Glutamatergic neuron (in vitro differentiated cells): Measurements from ENCODE around the gene CASP9. TPM values are rescaled to one million over a fixed set of nuclear protein-coding genes. Genes with fewer than 3 reads are reported as not detected.
A peak's percentile ranks its signal among the peaks of the same experiment; 100 is the strongest.

Experiments
- DNase-seq: peaks from one replicate; pipeline ENCODE4 v3.0.0; 2022
- H3K27ac Mint-ChIP-seq: one replicate; pipeline ENCODE4 v1.8.0; 2020; ENCODE audit warnings: mild to moderate bottlenecking, mixed read lengths, inconsistent platforms; ENCODE audit not compliant: unreplicated experiment
- H3K27me3 Mint-ChIP-seq: one replicate; pipeline ENCODE4 v1.8.0; 2020; ENCODE audit warnings: mild to moderate bottlenecking, moderate library complexity, mixed read lengths, inconsistent platforms; ENCODE audit not compliant: unreplicated experiment
- H3K36me3 Mint-ChIP-seq: one replicate; pipeline ENCODE4 v1.8.0; 2020; ENCODE audit warnings: mild to moderate bottlenecking, mixed read lengths, inconsistent platforms; ENCODE audit not compliant: unreplicated experiment
- H3K4me1 Mint-ChIP-seq: one replicate; pipeline ENCODE4 v1.8.0; 2020; ENCODE audit warnings: mild to moderate bottlenecking, low read depth, mixed read lengths, inconsistent platforms; ENCODE audit not compliant: unreplicated experiment
- H3K4me3 Mint-ChIP-seq: one replicate; pipeline ENCODE4 v1.8.0; 2020; ENCODE audit warnings: mild to moderate bottlenecking, mixed read lengths, inconsistent platforms; ENCODE audit not compliant: unreplicated experiment
- H3K9me3 Mint-ChIP-seq: one replicate; pipeline ENCODE4 v1.8.0; 2020; ENCODE audit warnings: mild to moderate bottlenecking, moderate library complexity, mixed read lengths, inconsistent platforms; ENCODE audit not compliant: unreplicated experiment
- CTCF ChIP-seq: fragments of 200-600 bp; sonication (generic); IDR thresholded peaks from one replicate; pipeline ENCODE4 v1.5.0; 2021; ENCODE audit not compliant: partially characterized antibody, unreplicated experiment
- total RNA-seq: library from RNA; stranded (reverse); fragmentation: NEBNext Ultra II Directional; extraction: Animal tissue kit (Norgen Biotek cat#: 25700); gene quantifications from one replicate; pipeline ENCODE4 v1.2.1, GENCODE V29; 2021; ENCODE audit not compliant: unreplicated experiment

Gene CASP9
- total RNA-seq, 1 donor from 2014 or later, result 12.8 TPM

- Mint-ChIP-seq H3K9me3 (peaks cover 6% of the 10 kb centered on the region), H3K36me3 (peaks cover 5% of the 10 kb centered on the region), H3K27me3 (peaks cover 2% of the 10 kb centered on the region), H3K4me3 (no peak overlapping the region), H3K27ac (no peak overlapping the region), H3K4me1 (peaks cover 4% of the 10 kb centered on the region)
- TF ChIP-seq CTCF, result no peak
- DNase-seq, result no peak
These were observed 75.0 kb downstream of the CASP9 start for GRCh38 chr1:15448877-15449462.

- peaks cover 2% of the 10 kb centered on the region for H3K27me3 Mint-ChIP-seq
- peaks cover 5% of the 10 kb centered on the region for H3K36me3 Mint-ChIP-seq
- peaks cover 6% of the 10 kb centered on the region for H3K9me3 Mint-ChIP-seq
- peak overlapping the region; percentile 80 for H3K4me3 Mint-ChIP-seq
- H3K27ac Mint-ChIP-seq, result no peak overlapping the region
- no peak for TF ChIP-seq CTCF
- peaks cover 4% of the 10 kb centered on the region for H3K4me1 Mint-ChIP-seq
- DNase-seq, result no peak
These were observed 77.8 kb downstream of the CASP9 start for GRCh38 chr1:15446212-15446611.

- no peak for DNase-seq
- no peak overlapping the region for H3K27ac Mint-ChIP-seq
- TF ChIP-seq CTCF, result no peak
- H3K4me1 Mint-ChIP-seq, result peaks cover 4% of the 10 kb centered on the region
- H3K9me3 Mint-ChIP-seq, result peaks cover 7% of the 10 kb centered on the region
- H3K36me3 Mint-ChIP-seq, result peaks cover 5% of the 10 kb centered on the region
- H3K27me3 Mint-ChIP-seq, result peaks cover 2% of the 10 kb centered on the region
- H3K4me3 Mint-ChIP-seq, result peak overlapping the region; percentile 80
These were observed 78.5 kb downstream of the CASP9 start for GRCh38 chr1:15445390-15446122.

GRCh38 chr1:15444468-15445389 lies 79.3 kb downstream of the CASP9 start:
- DNase-seq, result peak; percentile 67
- no peak for TF ChIP-seq CTCF
- no peak overlapping the region for H3K27ac Mint-ChIP-seq
- peaks cover 5% of the 10 kb centered on the region for H3K36me3 Mint-ChIP-seq
- H3K27me3 Mint-ChIP-seq, result peaks cover 2% of the 10 kb centered on the region
- H3K4me1 Mint-ChIP-seq, result peaks cover 4% of the 10 kb centered on the region
- peaks cover 8% of the 10 kb centered on the region for H3K9me3 Mint-ChIP-seq
- peak overlapping the region; percentile 34 for H3K4me3 Mint-ChIP-seq
